SHP77 (cell line): ENCODE results near the gene TNRC18.

Source experiments
- DNase-seq, 2 experiments: peaks; one replicate each; lab custom pipeline; 2025; lab: John Stamatoyannopoulos, UW

The TNRC18 gene

GRCh38 chr7:5450549-5451327, 27.1 kb upstream of the TNRC18 start:
- DNase-seq = peak; percentile 20 to 23

GRCh38 chr7:5448378-5449037, 24.9 kb upstream of the TNRC18 start:
- no peak for DNase-seq

- no peak for DNase-seq
Measured at GRCh38 chr7:5445981-5446594, 22.5 kb upstream of the TNRC18 start.

GRCh38 chr7:5443678-5444077, 20.0 kb upstream of the TNRC18 start:
- DNase-seq = no peak

GRCh38 chr7:5442757-5443305, 19.2 kb upstream of the TNRC18 start:
- DNase-seq = no peak

- peak in 1 of 2 experiments; percentile 8 for DNase-seq
Measured at GRCh38 chr7:5441840-5442503, 18.3 kb upstream of the TNRC18 start.

DNA sequence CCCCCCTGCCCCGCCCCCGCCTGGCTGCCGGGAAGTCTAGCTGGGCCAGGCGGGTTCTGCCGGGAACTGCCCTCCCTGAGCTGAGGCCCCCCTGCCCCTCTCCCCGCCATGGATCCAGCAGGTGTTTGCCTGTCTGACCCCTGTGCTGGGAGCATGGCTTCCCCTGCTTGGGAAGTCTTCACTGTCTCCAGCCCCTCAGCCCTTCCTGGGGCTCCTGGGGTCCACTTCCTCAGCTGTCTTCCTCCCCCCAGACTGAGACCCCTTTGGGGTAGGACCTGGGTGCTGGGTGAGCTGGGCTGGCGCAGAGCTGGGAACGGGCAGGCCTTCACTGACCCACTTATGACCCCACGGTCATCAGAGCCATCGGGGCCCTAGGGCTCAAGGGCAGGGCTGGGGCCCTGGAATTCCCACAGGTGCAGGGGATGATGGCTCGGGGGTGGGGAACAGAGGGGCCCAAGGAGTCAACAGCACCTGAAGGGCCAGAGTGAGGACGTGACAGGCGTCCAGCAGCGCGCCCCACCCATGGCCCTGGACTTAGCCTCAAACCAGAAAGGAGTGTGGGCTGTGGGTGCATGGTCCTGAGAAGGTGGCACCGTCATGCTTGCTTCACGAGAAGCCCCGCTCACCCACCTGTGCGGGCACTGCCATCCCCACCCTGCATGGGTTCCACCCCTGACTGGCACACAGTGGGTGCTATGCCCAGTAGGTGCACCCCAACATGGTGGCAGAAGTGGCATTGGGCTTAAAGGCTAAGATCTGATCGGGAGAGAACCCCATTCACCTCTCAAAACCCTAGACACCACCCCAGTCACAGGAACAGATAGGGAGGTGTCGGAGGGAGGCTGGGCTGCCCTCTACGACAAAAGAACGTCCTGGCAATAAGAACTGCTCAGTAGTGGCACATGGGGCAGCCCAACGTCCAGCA, 16.2 kb upstream of the TNRC18 start:
- DNase-seq = peak in 1 of 2 experiments; percentile 70

- DNase-seq = no peak
Measured at GRCh38 chr7:5439209-5439571, 15.6 kb upstream of the TNRC18 start.

DNA sequence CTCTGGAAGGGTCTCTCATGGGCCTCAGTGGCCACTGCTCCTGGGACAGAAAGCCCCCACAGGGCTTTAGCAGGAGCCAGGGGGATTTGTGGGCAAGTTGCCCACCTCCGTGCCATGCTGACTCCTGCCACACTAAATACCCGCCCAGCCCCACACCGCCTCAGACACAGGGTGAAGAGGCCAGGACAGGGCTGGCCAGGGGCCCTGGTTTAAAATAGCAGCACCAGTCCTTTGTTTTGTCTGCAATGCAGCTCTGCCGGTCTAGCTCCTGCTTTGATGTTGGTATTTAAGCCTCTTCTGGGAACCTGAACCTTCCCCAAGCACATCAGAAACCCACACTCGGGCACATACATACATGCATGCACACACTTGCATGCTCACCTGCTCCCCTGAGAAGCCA, 14.4 kb upstream of the TNRC18 start:
- no peak for DNase-seq

GRCh38 chr7:5437348-5437892, 13.8 kb upstream of the TNRC18 start:
- no peak for DNase-seq

- no peak for DNase-seq
Measured at GRCh38 chr7:5436003-5436678, 12.5 kb upstream of the TNRC18 start.

GRCh38 chr7:5435291-5436002, 11.8 kb upstream of the TNRC18 start:
- DNase-seq = no peak

DNA sequence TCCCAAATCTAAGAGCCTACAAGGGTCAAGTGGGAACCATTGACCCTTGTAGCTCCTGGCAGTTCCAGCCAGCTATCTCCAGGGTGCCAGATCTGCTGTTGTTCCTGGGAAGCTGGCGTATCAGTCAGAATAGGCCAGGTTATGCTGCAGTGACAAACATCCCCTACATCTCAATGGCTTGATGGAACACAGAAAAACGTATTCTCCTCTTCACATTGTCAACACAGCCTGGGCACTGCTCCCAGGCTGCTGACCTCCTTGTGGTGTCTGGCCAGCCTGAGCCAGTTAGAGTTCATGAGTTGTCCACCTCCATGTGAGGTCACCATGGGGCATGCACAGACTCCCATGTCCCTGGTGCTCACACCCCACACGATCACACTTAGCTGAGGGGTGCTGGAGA, 9.5 kb upstream of the TNRC18 start:
- DNase-seq = no peak

GRCh38 chr7:5432691-5433090, 9.1 kb upstream of the TNRC18 start:
- DNase-seq = no peak

- DNase-seq = no peak
Measured at GRCh38 chr7:5431560-5432015, 8.0 kb upstream of the TNRC18 start.

- no peak for DNase-seq
Measured at GRCh38 chr7:5430612-5430947, 6.9 kb upstream of the TNRC18 start.

DNA sequence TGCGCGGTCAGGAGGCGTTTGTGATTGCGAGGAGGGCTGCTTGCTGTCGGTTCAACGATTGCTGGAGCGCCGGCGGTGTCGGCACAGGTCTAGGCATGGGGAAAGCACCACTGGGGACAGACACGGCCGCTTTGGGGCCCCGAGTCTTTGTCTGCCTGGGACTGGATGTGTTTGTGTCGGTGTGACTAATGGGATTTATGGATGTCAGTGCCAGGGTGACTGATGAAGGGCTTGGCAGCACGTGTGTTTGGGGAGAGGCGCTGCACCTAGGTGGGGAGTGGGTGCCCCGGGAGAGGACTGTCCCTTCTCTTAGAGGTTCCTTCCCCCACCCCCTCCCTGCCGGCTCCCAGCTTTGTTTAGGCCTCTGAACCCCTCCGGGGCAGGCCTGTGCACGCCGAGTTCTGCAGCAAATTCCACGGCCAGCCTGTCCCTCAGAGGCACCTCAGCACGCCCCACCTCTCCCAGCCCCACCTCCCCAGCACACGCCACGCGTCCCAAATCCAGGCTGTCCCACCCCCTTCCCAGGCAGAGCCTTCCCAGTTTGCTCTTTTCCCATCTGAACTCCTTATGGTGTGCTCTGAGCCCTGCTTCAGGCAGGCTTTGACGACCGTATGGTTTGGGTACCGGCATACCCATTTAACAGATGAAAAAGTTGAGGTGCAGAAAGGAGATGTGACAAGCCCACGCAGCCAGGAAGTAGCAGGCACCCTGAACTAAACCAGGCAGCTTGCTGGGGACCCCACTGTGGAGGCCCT, 6.4 kb upstream of the TNRC18 start:
- peak; percentile 37 to 52 for DNase-seq

DNA sequence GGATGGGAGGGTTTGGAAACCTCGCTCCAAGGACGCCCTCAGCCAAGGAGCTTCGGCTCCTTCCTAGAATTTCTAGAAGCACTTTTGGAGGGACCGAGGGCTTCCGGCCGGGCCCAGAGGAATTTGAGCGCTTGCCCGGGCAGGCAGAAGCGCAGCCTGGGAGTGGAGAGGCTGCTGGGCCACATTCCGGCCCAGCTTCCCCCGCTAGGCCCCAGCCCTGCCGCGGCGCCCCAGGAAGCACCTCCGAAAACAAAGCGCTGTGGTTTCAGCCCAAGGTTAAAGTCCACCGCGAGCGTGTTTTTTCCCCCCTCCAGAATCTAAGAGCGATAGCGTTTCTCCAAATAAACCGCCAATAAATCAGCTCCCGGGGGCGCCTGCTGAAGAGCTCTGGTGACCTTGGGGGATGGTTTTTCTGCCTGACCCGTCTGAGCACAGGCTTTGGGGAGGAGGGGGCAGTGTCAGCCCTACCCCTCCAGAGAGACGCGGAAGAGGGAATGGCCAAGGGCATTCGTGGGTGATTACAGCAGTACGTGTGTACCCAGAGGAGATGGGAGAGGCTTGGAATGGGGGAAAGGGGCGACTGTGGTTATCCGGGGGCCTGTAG, 5.7 kb upstream of the TNRC18 start:
- peak in 1 of 2 experiments; percentile 52 for DNase-seq
